ENCODE results near the gene THEM5.

GRCh38 chr1:151846062-151846568, 7.4 kb downstream of the THEM5 start:
- TF ChIP-seq CTCF (IDR thresholded peaks at IDR 0.05 in 2 of 3, conservative IDR thresholded peaks at IDR 0.05 in 1 of 3; ENCODE audit: borderline replicate concordance in 1 of 3, insufficient read depth in 1 of 3, low read depth in 2 of 3, low read length in 2 of 3), result peak in 1 of 3 experiments; percentile 18; a peak in 2 of 6 replicates
- TF ChIP-seq SIN3A (IDR thresholded peaks at IDR 0.05; ENCODE audit: low read depth), result no peak
- TF ChIP-seq, protein P1, sequence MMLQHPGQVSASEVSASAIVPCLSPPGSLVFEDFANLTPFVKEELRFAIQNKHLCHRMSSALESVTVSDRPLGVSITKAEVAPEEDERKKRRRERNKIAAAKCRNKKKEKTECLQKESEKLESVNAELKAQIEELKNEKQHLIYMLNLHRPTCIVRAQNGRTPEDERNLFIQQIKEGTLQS (IDR thresholded peaks at IDR 0.05), result no peak
- no peak for TF ChIP-seq EZH2phosphoT487 (IDR thresholded peaks at IDR 0.05; ENCODE audit: borderline replicate concordance)
- no peak for TF ChIP-seq EZH2 (IDR thresholded peaks at IDR 0.05)
- no peak for TF ChIP-seq POLR2A (IDR thresholded peaks at IDR 0.05; ENCODE audit: borderline replicate concordance, extremely low read depth, insufficient read depth, insufficient read length)
- TF ChIP-seq POLR2AphosphoS5 (IDR thresholded peaks at IDR 0.05; ENCODE audit: low read depth, low read length), result no peak
- no peak for TF ChIP-seq REST (IDR thresholded peaks at IDR 0.05; ENCODE audit: low read depth)
